GM10266 (cell line): Measurements from ENCODE around the gene TRPV2.

ENCODE experiments used
- DNase-seq: peaks from one replicate; pipeline ENCODE4 v3.0.0; 2012; ENCODE audit errors: extremely low spot score
- TF ChIP-seq, protein P1 (sequence below): IDR thresholded peaks from 2 replicates; pipeline ENCODE4 v1.5.1; 2012; ENCODE audit warnings: mild to moderate bottlenecking, low read depth; ENCODE audit not compliant: control insufficient read depth, insufficient read depth; ENCODE audit errors: missing control alignments

The TRPV2 gene

DNA sequence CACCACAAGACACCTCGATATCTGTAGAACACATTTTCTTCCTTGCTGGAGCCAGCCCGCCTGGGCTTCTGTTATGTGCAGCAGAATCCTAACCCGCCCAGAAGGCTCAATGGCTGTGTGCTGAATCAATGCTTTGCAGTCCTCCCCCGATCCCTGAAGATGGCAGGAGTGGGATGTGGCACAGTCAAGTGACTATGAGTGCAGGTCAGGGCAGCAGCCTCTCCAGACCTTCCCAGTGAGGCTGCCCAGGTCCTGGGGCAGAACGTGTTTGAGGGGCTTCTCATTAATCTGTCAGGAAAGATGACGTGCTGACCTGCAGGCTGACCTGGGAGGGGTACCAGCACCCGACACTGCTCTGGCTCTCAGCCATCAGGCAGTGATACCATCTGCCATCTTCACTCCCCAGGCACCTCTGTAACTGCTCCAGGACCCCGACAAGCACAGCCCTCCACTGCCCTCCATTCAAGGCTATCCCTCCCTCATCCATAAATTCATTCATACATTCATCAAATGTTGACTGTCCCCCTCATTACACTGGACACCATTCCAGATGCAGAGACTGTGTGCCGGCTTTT lies 41.5 kb downstream of the TRPV2 start:
- no peak for DNase-seq
- TF ChIP-seq, protein P1, sequence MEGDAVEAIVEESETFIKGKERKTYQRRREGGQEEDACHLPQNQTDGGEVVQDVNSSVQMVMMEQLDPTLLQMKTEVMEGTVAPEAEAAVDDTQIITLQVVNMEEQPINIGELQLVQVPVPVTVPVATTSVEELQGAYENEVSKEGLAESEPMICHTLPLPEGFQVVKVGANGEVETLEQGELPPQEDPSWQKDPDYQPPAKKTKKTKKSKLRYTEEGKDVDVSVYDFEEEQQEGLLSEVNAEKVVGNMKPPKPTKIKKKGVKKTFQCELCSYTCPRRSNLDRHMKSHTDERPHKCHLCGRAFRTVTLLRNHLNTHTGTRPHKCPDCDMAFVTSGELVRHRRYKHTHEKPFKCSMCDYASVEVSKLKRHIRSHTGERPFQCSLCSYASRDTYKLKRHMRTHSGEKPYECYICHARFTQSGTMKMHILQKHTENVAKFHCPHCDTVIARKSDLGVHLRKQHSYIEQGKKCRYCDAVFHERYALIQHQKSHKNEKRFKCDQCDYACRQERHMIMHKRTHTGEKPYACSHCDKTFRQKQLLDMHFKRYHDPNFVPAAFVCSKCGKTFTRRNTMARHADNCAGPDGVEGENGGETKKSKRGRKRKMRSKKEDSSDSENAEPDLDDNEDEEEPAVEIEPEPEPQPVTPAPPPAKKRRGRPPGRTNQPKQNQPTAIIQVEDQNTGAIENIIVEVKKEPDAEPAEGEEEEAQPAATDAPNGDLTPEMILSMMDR, result no peak

DNA sequence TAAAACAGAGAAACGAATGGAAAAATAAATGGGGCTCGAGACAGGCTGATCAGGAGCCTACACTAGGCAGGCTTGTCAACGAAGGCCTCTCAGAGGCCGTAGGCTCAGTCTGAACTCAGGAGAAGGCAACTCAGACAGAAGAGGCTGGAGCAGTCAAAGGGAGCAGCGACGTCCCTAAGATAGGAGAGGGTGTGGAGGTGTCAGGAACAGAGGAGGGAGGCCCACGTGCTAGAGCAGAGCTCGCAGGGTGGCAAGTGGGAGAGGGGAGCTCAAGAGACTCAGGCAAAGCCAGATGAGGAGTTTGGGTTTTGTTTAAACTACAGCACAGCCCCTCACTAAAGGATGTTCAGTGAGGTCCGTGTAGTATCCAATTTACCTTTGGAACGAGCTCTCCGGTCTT lies 43.9 kb downstream of the TRPV2 start:
- TF ChIP-seq, protein P1, result no peak
- no peak for DNase-seq

- no peak for DNase-seq
- TF ChIP-seq, protein P1, result no peak
These were observed 44.6 kb downstream of the TRPV2 start for GRCh38 chr17:16459855-16460550.

GRCh38 chr17:16460796-16461605 lies 45.6 kb downstream of the TRPV2 start:
- TF ChIP-seq, protein P1, result no peak

DNA sequence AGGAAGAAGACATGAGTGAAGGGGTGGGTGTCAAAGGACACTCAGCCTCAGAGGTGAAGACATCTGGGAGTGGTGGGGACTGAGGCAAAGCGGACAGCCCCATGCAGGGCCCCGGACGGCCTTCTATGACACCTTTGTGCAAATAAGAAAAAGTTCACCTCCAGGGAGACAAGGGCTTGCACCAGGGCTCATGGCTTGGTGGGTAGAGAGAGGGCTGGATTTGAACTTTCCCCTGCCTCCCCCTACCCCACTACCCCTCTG lies 46.2 kb downstream of the TRPV2 start:
- no peak for DNase-seq
- TF ChIP-seq, protein P1, result no peak

More at GRCh38 chr17:16460796-16461605, 45.6 kb downstream of the TRPV2 start:
- no peak for DNase-seq

DNA sequence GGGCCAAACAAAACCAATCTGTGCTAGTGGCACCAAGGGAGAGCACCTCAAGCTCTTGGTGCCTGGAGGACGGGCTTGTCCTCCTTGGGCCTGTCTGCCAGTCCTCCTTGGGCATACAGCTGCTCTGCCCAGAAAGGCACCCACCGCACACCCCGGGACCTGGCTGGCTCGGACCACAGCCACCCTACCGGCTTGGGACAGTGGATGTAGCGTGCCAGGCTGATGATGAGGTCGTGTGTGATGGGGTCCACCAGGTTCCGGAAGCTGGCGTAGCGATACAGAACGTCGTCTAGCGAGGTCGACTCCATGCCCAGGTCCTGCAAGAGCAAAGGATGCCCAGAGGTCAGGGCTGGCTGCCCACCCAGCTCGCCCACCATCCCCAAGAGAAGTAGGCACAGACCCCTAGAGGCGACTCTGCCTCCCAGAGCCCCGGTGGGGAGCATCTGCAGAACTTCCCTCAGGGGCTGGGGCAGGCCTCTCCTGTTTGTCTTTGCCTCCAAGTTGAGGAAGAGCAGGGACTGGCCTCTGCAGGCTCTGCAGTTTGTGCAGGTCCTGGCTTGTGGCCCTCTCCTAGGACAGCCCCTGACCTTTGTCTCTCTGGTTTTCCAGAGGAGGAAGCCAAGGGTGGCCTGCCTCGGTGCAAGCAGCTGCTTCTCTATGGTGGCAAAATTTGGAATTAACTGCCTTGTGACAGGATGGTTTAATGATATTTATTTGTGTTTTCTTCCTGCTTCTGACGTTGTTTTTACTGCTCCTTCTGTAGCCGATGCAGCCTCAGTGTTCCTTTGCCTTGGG lies 46.9 kb downstream of the TRPV2 start:
- TF ChIP-seq, protein P1, result no peak

More for the DNA sequence above, 46.9 kb downstream of the TRPV2 start:
- DNase-seq, result no peak
